GM18868 (cell line): Measurements from ENCODE around the gene AKT2.
A peak's percentile ranks its signal among the peaks of the same experiment; 100 is the strongest.

Experiments used
- ATAC-seq: cut with Tn5 transposase; IDR thresholded peaks from one replicate; pipeline ENCODE4 v1.9.1; 2021; ENCODE audit warnings: mild to moderate bottlenecking, moderate library complexity; ENCODE audit not compliant: unreplicated experiment

AKT2 gene

GRCh38 chr19:40302224-40303011 is 17.3 kb upstream of the AKT2 start:
- ATAC-seq, result no peak

- ATAC-seq, result no peak
Measured at GRCh38 chr19:40300668-40301067, 15.5 kb upstream of the AKT2 start.

GRCh38 chr19:40298026-40298425 is 12.9 kb upstream of the AKT2 start:
- no peak for ATAC-seq

- no peak for ATAC-seq
Measured at GRCh38 chr19:40294560-40294959, 9.4 kb upstream of the AKT2 start.

- no peak for ATAC-seq
Measured at GRCh38 chr19:40286971-40287421, 1.9 kb upstream of the AKT2 start.

- no peak for ATAC-seq
Measured at GRCh38 chr19:40286235-40286970, 1.3 kb upstream of the AKT2 start.

- ATAC-seq, result peak; percentile 79
Measured at GRCh38 chr19:40285353-40286234, 449 bp upstream of the AKT2 start.

- no peak for ATAC-seq
Measured at GRCh38 chr19:40284251-40284500, 969 bp downstream of the AKT2 start.

GRCh38 chr19:40283414-40284250 is 1.5 kb downstream of the AKT2 start:
- ATAC-seq, result no peak

- no peak for ATAC-seq
Measured at GRCh38 chr19:40282920-40283319, 2.2 kb downstream of the AKT2 start.

GRCh38 chr19:40282209-40282580 is 3.0 kb downstream of the AKT2 start:
- no peak for ATAC-seq

GRCh38 chr19:40281381-40282208 is 3.5 kb downstream of the AKT2 start:
- ATAC-seq, result no peak

GRCh38 chr19:40280608-40281221 is 4.4 kb downstream of the AKT2 start:
- no peak for ATAC-seq

- no peak for ATAC-seq
Measured at GRCh38 chr19:40279761-40280607, 5.2 kb downstream of the AKT2 start.

GRCh38 chr19:40279120-40279551 is 6.0 kb downstream of the AKT2 start:
- no peak for ATAC-seq

- ATAC-seq, result no peak
Measured at GRCh38 chr19:40278361-40279035, 6.6 kb downstream of the AKT2 start.

- no peak for ATAC-seq
Measured at GRCh38 chr19:40277356-40278059, 7.6 kb downstream of the AKT2 start.
